Stimulated activated CD4-positive, alpha-beta T cell treated with anti-CD3 and anti-CD28 coated beads, Interleukin-4, amount 100 ng/mL, for 1 hour (primary cell): ENCODE results near the gene SHLD2.
"Not testable (repeated sequence)": the region's sequence is repeated elsewhere in the genome, so short reads cannot be mapped to it uniquely, and the experiment has no call there.

Experiments
- DNase-seq: peaks from one replicate; pipeline ENCODE4 v3.0.0-alpha.2; 2020

The SHLD2 gene

GRCh38 chr10:87145598-87145997 is 50.6 kb downstream of the SHLD2 start:
- not testable (repeated sequence) for DNase-seq

DNA sequence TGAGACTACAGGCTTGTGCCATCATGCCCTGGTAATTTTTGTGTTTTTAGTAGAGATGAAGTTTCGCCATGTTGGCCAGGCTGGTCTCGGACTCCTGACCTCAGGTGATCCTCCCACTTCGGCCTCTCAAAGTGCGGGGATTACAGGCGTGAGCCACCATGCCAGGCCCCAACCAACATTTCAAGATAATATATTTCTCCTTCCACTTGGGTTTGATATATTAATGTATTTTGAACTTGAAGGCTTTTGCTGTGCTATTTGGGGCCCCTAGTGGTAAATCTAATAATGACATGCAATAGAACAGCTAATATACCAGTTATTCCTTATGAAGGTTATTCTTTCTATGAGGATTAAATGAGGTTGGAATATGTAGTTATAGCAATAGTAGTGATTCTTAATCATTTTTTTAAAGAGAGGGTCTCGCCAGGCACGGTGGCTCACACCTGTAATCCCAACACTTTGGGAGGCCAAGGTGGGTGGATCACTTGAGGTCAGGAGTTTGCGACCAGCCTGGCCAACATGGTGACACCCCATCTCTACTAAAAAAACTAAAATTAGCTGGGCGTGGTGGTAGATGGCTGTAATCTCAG is 54.1 kb downstream of the SHLD2 start:
- DNase-seq = not testable (repeated sequence)

GRCh38 chr10:87151516-87151915 is 56.5 kb downstream of the SHLD2 start:
- not testable (repeated sequence) for DNase-seq

DNA sequence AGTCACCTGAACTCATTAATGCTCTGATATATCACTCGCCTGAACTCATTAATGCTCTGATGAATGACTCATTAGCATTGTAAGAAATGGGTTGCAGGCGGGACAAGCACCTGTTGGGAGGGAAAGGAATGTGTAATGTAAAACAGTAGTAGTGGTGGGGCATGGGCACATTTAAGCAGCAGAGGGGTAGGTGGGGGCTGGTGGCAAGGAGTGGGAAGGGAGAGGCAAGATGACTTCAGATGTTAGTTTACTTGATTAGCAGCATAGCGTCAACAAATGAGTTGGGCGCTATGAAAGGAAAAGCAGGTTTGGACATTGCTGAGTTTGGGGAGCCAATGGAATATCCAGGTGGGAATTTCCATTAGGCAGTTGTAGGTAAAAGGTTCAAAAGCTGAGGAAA is 61.8 kb downstream of the SHLD2 start:
- DNase-seq = not testable (repeated sequence)

DNA sequence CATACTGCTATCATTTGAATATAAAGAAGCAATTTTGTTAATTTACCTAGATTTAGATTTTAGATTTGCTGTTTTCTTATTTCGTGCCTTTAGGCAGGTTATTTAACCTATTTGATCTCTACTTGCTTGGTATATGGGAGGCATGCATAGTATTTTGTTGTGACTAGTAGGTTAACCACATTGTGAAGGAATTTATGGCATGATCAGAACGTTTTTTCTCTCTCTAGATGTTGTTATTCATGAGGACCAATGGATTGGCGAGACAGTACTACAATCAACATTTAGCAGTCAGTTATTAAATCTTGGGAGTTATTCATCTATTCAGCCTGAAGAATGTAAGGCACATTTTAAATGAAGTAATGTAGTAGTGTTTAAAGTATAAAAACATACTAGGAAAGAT is 62.8 kb downstream of the SHLD2 start:
- not testable (repeated sequence) for DNase-seq

GRCh38 chr10:87162703-87163293 is 67.8 kb downstream of the SHLD2 start:
- not testable (repeated sequence) for DNase-seq

- not testable (repeated sequence) for DNase-seq
These were observed 68.4 kb downstream of the SHLD2 start for GRCh38 chr10:87163414-87163813.

DNA sequence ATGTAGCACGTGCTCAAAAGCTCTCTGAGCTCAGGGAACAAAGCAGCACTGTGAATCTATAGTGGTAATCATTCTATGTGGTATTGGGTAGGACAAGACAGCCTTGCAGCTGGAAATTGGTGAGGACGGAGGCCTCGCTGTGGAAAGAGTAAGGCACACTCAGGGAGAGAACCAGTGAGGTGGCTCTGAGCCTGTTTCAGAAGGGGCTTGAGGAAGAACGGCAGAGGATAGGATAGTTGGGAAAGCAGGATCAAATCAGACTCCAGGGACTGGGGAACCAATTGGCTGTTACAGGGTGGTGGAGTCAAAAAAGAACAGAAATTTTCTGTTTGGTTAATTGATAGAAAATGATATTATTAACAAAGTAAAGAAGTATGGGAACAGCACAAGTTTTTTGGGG is 74.9 kb downstream of the SHLD2 start:
- not testable (repeated sequence) for DNase-seq

- DNase-seq = not testable (repeated sequence)
These were observed 75.7 kb downstream of the SHLD2 start for GRCh38 chr10:87170705-87171104.

GRCh38 chr10:87171670-87172069 is 76.7 kb downstream of the SHLD2 start:
- DNase-seq = not testable (repeated sequence)

GRCh38 chr10:87172178-87172577 is 77.2 kb downstream of the SHLD2 start:
- not testable (repeated sequence) for DNase-seq

DNA sequence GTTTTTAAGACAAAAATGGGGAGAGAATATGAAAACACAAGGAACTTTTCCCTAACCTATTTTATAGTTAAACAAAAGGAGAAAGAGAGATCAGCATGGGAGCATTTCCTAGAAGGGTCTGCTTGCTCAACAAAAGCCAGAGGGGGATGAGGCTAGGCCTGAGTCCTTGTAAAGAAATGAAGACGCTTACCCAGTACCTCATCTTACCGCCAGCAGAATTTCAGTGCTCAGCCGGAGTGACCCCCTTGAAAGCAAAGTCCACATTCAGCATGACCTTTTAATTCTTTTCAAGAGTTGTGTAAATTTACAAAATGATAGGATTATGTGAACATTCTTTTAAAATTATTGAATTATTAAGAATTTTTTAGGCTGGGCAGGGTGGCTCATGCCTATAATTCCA is 82.6 kb downstream of the SHLD2 start:
- not testable (repeated sequence) for DNase-seq

GRCh38 chr10:87184421-87184820 is 89.4 kb downstream of the SHLD2 start:
- not testable (repeated sequence) for DNase-seq

DNA sequence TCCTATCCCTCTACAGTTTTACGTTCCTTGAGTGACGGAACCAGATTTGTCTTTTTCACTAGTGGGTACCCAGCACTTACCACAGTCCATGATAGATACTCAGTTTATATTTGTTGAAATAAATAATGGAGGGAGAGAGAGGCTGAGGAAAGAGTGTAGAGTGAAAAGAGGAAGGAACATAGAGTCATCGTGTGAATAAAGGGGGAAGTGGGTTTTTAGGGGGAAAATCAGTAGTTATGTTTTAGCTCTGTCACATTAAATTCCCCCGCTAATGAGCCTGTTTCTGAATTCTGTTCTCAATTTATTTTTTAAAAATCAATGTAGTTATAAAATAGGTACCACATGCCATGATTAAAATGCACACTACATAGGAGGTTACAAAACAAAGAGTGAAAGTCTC is 91.0 kb downstream of the SHLD2 start:
- not testable (repeated sequence) for DNase-seq

GRCh38 chr10:87187573-87187972 is 92.6 kb downstream of the SHLD2 start:
- not testable (repeated sequence) for DNase-seq

DNA sequence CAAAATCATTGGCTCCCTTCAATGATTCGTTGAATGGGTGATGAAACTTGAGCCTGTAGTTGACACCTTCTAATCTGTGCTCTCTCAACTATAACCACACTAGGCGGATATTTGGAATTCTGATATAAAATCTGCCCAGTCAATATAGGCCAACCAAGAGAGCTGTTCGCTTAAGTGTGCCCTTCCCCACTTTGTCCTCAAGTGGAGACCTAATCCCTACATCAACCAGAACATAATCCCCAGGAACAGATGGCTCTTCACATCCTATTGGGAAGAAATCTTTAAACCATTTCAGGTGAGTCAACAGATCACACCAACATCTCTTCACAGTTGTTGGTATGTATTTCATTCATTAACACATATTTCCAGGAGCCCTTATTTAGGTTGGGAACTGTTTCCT is 96.8 kb downstream of the SHLD2 start:
- not testable (repeated sequence) for DNase-seq

DNA sequence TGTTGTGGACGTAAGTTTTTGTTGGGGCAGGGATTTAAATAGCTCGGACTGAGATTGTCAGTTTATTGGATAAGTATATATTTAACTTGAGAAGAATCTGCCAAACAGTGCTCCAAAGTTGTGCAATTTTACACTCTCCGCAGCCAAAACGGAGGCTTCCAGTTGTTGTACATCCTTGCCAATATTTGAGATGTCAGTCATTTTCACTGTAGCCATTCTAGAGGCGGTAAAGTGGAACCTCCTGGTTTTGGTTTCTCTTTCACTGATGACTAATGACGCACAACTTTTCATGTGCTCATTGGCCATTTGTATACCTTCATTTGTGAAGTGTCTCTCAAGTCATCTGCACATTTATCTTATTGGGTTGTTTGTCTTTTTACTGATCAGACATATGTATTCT is 105.9 kb downstream of the SHLD2 start:
- DNase-seq = not testable (repeated sequence)

- not testable (repeated sequence) for DNase-seq
These were observed 109.8 kb downstream of the SHLD2 start for GRCh38 chr10:87204801-87205200.

GRCh38 chr10:87206922-87207321 is 111.9 kb downstream of the SHLD2 start:
- DNase-seq = not testable (repeated sequence)

DNA sequence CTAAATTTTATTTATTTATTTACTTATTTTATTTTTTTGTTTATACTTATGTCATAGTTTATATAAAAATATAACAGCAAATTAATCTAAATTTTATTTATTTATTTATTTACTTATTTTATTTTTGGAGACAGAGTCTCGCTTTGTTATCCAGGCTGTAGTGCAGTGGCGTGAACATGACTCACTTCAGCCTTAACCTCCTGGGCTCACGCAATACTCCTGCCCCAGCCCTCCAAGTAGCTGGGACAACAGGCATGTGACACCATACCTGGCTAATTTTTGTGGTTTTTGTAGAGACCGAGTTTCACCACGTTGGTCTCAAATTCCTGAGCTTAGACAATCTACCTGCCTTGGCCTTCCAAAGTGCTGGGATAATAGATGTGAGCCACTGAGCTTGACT is 115.3 kb downstream of the SHLD2 start:
- DNase-seq = not testable (repeated sequence)

DNA sequence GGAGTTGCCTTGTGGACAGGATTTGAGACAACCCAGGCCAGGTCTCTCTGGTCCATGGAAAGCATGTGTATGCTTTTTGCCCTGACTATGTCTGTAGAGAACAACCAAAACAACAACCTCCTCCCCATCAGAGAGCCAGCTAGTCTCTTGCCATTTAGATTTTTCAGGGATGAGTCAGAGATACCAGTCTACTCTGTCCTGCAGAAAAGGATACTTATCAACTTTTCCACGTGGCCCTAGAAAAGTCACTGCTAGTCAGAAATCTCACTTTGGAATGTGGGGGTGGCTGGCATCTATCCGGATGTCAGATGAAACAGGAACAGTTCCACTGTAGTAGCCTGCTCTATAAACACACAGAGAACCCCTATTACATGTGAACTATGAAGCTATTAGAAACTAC is 116.8 kb downstream of the SHLD2 start:
- not testable (repeated sequence) for DNase-seq

DNA sequence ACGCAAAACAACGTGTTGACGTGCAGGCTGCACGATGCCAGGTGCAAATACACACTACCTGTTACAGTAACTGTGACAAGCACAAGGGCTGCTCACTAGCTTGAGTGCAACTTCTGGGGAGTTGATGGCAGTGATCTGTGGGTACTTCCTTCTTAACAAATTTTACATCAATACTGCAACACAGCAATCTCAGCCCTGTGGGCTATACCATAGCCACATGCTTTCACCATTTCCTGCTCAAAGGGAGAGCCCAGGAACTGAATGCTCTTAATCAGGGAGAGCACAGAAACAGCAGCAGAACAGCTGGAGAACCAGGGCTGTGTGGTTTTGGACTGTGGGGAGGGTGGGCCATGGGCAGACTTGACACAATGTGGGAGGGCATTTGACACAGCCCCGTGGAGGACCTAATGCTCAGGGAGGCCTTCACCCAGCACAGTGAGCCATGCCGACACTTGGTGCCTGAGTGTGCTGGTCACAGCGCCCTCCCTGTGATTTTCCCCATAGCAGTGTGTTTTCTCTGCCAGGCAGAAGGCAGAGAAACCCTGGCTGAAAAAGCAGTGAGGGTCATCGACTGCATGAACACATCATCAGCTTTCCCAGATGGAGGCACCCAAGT is 118.3 kb downstream of the SHLD2 start:
- DNase-seq = not testable (repeated sequence)

DNA sequence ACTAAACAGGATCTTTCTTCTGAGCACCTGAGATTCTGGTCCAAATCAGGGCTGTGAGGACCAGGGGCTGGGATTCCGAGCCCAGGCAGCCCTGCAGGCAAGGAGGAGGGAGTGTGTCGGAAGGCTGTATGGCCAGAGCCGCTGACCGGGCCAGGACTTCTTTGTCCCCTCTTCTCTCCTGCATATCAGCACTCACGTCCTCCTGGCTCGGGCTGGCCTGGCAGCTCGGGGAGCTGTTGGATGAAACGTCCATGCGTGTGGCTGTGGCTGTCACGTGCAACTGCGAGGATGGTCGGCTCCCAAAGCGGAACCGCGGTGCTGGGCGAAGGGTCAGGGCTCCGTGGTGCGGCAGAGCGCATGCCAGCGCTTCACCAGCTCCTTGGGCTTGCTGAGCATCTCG is 118.8 kb downstream of the SHLD2 start:
- not testable (repeated sequence) for DNase-seq

GRCh38 chr10:87216120-87216519 is 121.1 kb downstream of the SHLD2 start:
- DNase-seq = not testable (repeated sequence)
